Progenitor cell of endocrine pancreas (in vitro differentiated cells): ENCODE results near the gene GPC3. TPM values are rescaled to one million over a fixed set of nuclear protein-coding genes. Genes with fewer than 3 reads are reported as not detected.

Experiments used
- DNase-seq: peaks from one replicate; pipeline ENCODE4 v3.0.0; 2021; ENCODE audit warnings: low spot score; ENCODE audit not compliant: unreplicated experiment
- H3K27ac Mint-ChIP-seq: 2 replicates; pipeline ENCODE4 v1.8.0; 2021; ENCODE audit warnings: mild to moderate bottlenecking, moderate library complexity, mixed read lengths
- H3K27me3 Mint-ChIP-seq: 2 replicates; pipeline ENCODE4 v1.8.0; 2021; ENCODE audit warnings: mixed read lengths
- H3K36me3 Mint-ChIP-seq: 2 replicates; pipeline ENCODE4 v1.8.0; 2022; ENCODE audit warnings: mixed read lengths; ENCODE audit not compliant: insufficient read depth
- H3K4me1 Mint-ChIP-seq: 2 replicates; pipeline ENCODE4 v1.8.0; 2021; ENCODE audit warnings: low read depth, mixed read lengths
- H3K4me3 Mint-ChIP-seq: 2 replicates; pipeline ENCODE4 v1.8.0; 2021; ENCODE audit warnings: low read depth, mild to moderate bottlenecking, moderate library complexity, mixed read lengths
- H3K9me3 Mint-ChIP-seq: 2 replicates; pipeline ENCODE4 v1.8.0; 2021; ENCODE audit warnings: low read depth, mixed read lengths
- CTCF ChIP-seq: fragments of 200-600 bp; sonication (generic); IDR thresholded peaks from one replicate; pipeline ENCODE4 v1.5.0; 2021; ENCODE audit warnings: antibody characterized with exemption, mild to moderate bottlenecking; ENCODE audit not compliant: unreplicated experiment
- total RNA-seq: library from RNA; stranded (reverse); gene quantifications from 2 replicates; pipeline ENCODE4 v1.2.1, GENCODE V29; 2021

Gene GPC3
- total RNA-seq, 1 donor from 2014 or later, result 197 TPM

GRCh38 chrX:133948895-133949294 lies 36.5 kb downstream of the GPC3 start:
- peaks cover 4% of the 10 kb centered on the region for H3K9me3 Mint-ChIP-seq
- DNase-seq, result no peak
- H3K36me3 Mint-ChIP-seq, result peaks cover 6% of the 10 kb centered on the region
- no peaks in the 10 kb centered on the region for H3K27me3 Mint-ChIP-seq
- no peak overlapping the region for H3K27ac Mint-ChIP-seq
- no peak overlapping the region for H3K4me3 Mint-ChIP-seq
- TF ChIP-seq CTCF, result no peak
- peaks cover 17% of the 10 kb centered on the region for H3K4me1 Mint-ChIP-seq

GRCh38 chrX:133947996-133948395 lies 37.4 kb downstream of the GPC3 start:
- no peak for TF ChIP-seq CTCF
- Mint-ChIP-seq H3K27ac (no peak overlapping the region), H3K36me3 (peaks cover under 1% of the 10 kb centered on the region)

GRCh38 chrX:133947022-133947421 lies 38.4 kb downstream of the GPC3 start:
- no peak overlapping the region for H3K4me3 Mint-ChIP-seq
- peak overlapping the region; percentile 59 for H3K27ac Mint-ChIP-seq
- H3K9me3 Mint-ChIP-seq, result no peaks in the 10 kb centered on the region
- peaks cover 24% of the 10 kb centered on the region for H3K4me1 Mint-ChIP-seq
- no peaks in the 10 kb centered on the region for H3K27me3 Mint-ChIP-seq
- H3K36me3 Mint-ChIP-seq, result no peaks in the 10 kb centered on the region
- DNase-seq, result no peak
- TF ChIP-seq CTCF, result no peak

More at GRCh38 chrX:133947996-133948395, 37.4 kb downstream of the GPC3 start:
- Mint-ChIP-seq H3K4me1 (peaks cover 22% of the 10 kb centered on the region), H3K27me3 (no peaks in the 10 kb centered on the region), H3K9me3 (no peaks in the 10 kb centered on the region), H3K4me3 (no peak overlapping the region)
- no peak for DNase-seq

GRCh38 chrX:133943507-133943906 lies 41.9 kb downstream of the GPC3 start:
- H3K36me3 Mint-ChIP-seq, result no peaks in the 10 kb centered on the region
- peak overlapping the region; percentile 19 for H3K27ac Mint-ChIP-seq
- H3K4me1 Mint-ChIP-seq, result peaks cover 30% of the 10 kb centered on the region
- H3K4me3 Mint-ChIP-seq, result no peak overlapping the region
- no peak for DNase-seq
- no peaks in the 10 kb centered on the region for H3K9me3 Mint-ChIP-seq
- TF ChIP-seq CTCF, result no peak
- no peaks in the 10 kb centered on the region for H3K27me3 Mint-ChIP-seq

GRCh38 chrX:133939655-133940302 lies 45.6 kb downstream of the GPC3 start:
- Mint-ChIP-seq H3K9me3 (no peaks in the 10 kb centered on the region), H3K4me1 (peaks cover 34% of the 10 kb centered on the region), H3K27ac (no peak overlapping the region), H3K27me3 (no peaks in the 10 kb centered on the region), H3K4me3 (no peak overlapping the region), H3K36me3 (no peaks in the 10 kb centered on the region)
- no peak for TF ChIP-seq CTCF
- no peak for DNase-seq
